ENCODE measurements around the gene SAFB2. TPM values are rescaled to one million over a fixed set of nuclear protein-coding genes. Genes with fewer than 3 reads are reported as not detected.

SAFB2 gene
- total RNA-seq, 4 donors from 2014 or later = 64.0 to 283 (median 124) TPM

- peak overlapping the region in 3 of 4 donors; percentile 43 to 54 (median 47) for H3K27ac ChIP-seq
- H3K4me3 ChIP-seq = no peak overlapping the region
- no peaks in the 10 kb centered on the region for H3K36me3 ChIP-seq
- intact Hi-C loops (cut with DNase I; ENCODE audit: low total_unique reads) = loop anchor here (10.0 kb wide), 2 partner anchors 357 to 527 kb away; no protein-coding TSS in a partner anchor
- in situ Hi-C loops (cut with MboI; ENCODE audit: low pct_ligation_motif_present in 1 of 4, low pct_unique_long_range_greater_than_20kb in 1 of 4, low sequenced_read_pairs in 3 of 4) = no loop called here
- H3K27me3 ChIP-seq = peaks cover 34% of the 10 kb centered on the region
- TF ChIP-seq POLR2AphosphoS5 (IDR thresholded peaks at IDR 0.05) = no peak
- TF ChIP-seq POLR2A (IDR thresholded peaks at IDR 0.05) = no peak
- no peak for TF ChIP-seq EP300 (IDR thresholded peaks at IDR 0.05; ENCODE audit: low read depth)
- no peak for TF ChIP-seq CTCF (IDR thresholded peaks at IDR 0.05)
- H3K4me1 ChIP-seq = peaks cover 0 to 14% (median 9%) of the 10 kb centered on the region in 4 donors
- no peaks in the 10 kb centered on the region for H3K9me3 ChIP-seq
- WGBS, 2 donors (ENCODE audit: low coverage in 1 of 2) = 88 to 94% methylated on average over 3 of the region's 3 CpGs
- DNase-seq = no peak
These were observed 50.8 kb downstream of the SAFB2 start for GRCh38 chr19:5571777-5572176.

GRCh38 chr19:5567970-5568407 is 54.6 kb downstream of the SAFB2 start:
- 71% methylated on average over 10 of the region's 40 CpGs; no CpG with 5 or more reads in 1 of the 2 donors for WGBS, 2 donors (ENCODE audit: low coverage in 1 of 2)
- no peak for TF ChIP-seq CTCF (IDR thresholded peaks at IDR 0.05)
- no peak for TF ChIP-seq EP300 (IDR thresholded peaks at IDR 0.05; ENCODE audit: low read depth)
- no peak for TF ChIP-seq POLR2A (IDR thresholded peaks at IDR 0.05)
- no peak for TF ChIP-seq POLR2AphosphoS5 (IDR thresholded peaks at IDR 0.05)
- in situ Hi-C loops (cut with MboI; ENCODE audit: low pct_ligation_motif_present in 1 of 4, low pct_unique_long_range_greater_than_20kb in 1 of 4, low sequenced_read_pairs in 3 of 4) = no loop called here
- peaks cover 0 to 14% (median 8%) of the 10 kb centered on the region in 4 donors for H3K4me1 ChIP-seq
- H3K36me3 ChIP-seq = no peaks in the 10 kb centered on the region
- peak overlapping the region in 3 of 4 donors; percentile 36 to 57 (median 41) for H3K4me3 ChIP-seq
- intact Hi-C loops (cut with DNase I; ENCODE audit: low total_unique reads) = no loop called here
- H3K27me3 ChIP-seq = peaks cover 63% of the 10 kb centered on the region
- DNase-seq = peak; percentile 49
- H3K27ac ChIP-seq = no peak overlapping the region
- H3K9me3 ChIP-seq = no peaks in the 10 kb centered on the region

GRCh38 chr19:5567360-5567969 is 55.1 kb downstream of the SAFB2 start, which contains the start of gene TINCR:
TSS of gene TINCR (minus strand) at chr19:5567953.
- peak within 1 kb of the TSS in 3 of 4 donors; percentile 36 to 57 (median 41) for H3K4me3 ChIP-seq
- H3K27ac ChIP-seq = peak within 1 kb of the TSS in 1 of 4 donors; percentile 35
- peaks cover 66% of the 10 kb centered on the region for H3K27me3 ChIP-seq
- no peaks in the 10 kb centered on the region for H3K9me3 ChIP-seq
- H3K4me1 ChIP-seq = peaks cover 0 to 8% (median 5%) of the 10 kb centered on the region in 4 donors
- intact Hi-C loops (cut with DNase I; ENCODE audit: low total_unique reads) (no loop called here), in situ Hi-C loops (cut with MboI; ENCODE audit: low pct_ligation_motif_present in 1 of 4, low pct_unique_long_range_greater_than_20kb in 1 of 4, low sequenced_read_pairs in 3 of 4) (no loop called here)
- TF ChIP-seq CTCF (IDR thresholded peaks at IDR 0.05) (peak in 1 of 5 experiments; percentile 12), POLR2A (IDR thresholded peaks at IDR 0.05) (no peak), EP300 (IDR thresholded peaks at IDR 0.05; ENCODE audit: low read depth) (no peak)
- 31 to 67% methylated on average over 1 to 12 of the region's 63 CpGs for WGBS, 2 donors (ENCODE audit: low coverage in 1 of 2)
- no peak for DNase-seq
- H3K36me3 ChIP-seq = no peaks in the 10 kb centered on the region

- intact Hi-C loops (cut with DNase I; ENCODE audit: low total_unique reads) = no loop called here
- Histone ChIP-seq H3K4me3 (no peak overlapping the region), H3K36me3 (no peaks in the 10 kb centered on the region), H3K27me3 (peaks cover 82% of the 10 kb centered on the region), H3K9me3 (peaks cover 4 to 7% of the 10 kb centered on the region in 2 donors), H3K27ac (no peak overlapping the region), H3K4me1 (peaks cover 0 to 4% (median 0%) of the 10 kb centered on the region in 4 donors)
- no peak for TF ChIP-seq EP300 (IDR thresholded peaks at IDR 0.05; ENCODE audit: low read depth)
- no peak for DNase-seq
- 56 to 69% methylated on average over 5 to 7 of the region's 7 CpGs for WGBS, 2 donors (ENCODE audit: low coverage in 1 of 2)
- in situ Hi-C loops (cut with MboI; ENCODE audit: low pct_ligation_motif_present in 1 of 4, low pct_unique_long_range_greater_than_20kb in 1 of 4, low sequenced_read_pairs in 3 of 4) = no loop called here
These were observed 57.6 kb downstream of the SAFB2 start for GRCh38 chr19:5564930-5565329.
